Left lung (tissue), 10 donors: ENCODE measurements around the gene NISCH. TPM values are rescaled to one million over a fixed set of nuclear protein-coding genes. Genes with fewer than 3 reads are reported as not detected.

Experiments used
- ATAC-seq: fragments of 200-7000 bp; cut with Tn5 transposase; one replicate; pipeline ENCODE4 v1.9.1; 2020; ENCODE audit warnings: moderate library complexity
- DNase-seq, 4 donors: peaks; one replicate each; pipeline ENCODE4 v3.0.0-alpha.2; 2013 to 2020
- H3K27ac ChIP-seq, 2 donors: fragments of 200-600 bp; sonication (generic) in 1 of 2; one replicate each; pipeline versions ENCODE4 v1.5.0 to v1.8.0; 2020 to 2021
- H3K27me3 ChIP-seq, 2 donors: fragments of 200-600 bp; sonication (generic) in 1 of 2; one replicate each; pipeline versions ENCODE4 v1.5.0 to v1.8.0; 2020 to 2021
- H3K36me3 ChIP-seq, 2 donors: fragments of 200-600 bp; sonication (generic) in 1 of 2; one replicate each; pipeline versions ENCODE4 v1.5.0 to v1.8.0; 2020 to 2021
- H3K4me1 ChIP-seq, 2 donors: fragments of 200-600 bp; one replicate each; pipeline ENCODE4 v1.8.0; 2021
- H3K4me3 ChIP-seq, 2 donors: fragments of 200-600 bp; sonication (generic) in 1 of 2; one replicate each; pipeline versions ENCODE4 v1.5.0 to v1.8.0; 2020 to 2021; ENCODE audit warnings: mild to moderate bottlenecking in 1 of 2
- H3K9me3 ChIP-seq, 2 donors: fragments of 200-600 bp; sonication (generic) in 1 of 2; one replicate each; pipeline versions ENCODE4 v1.5.0 to v1.8.0; 2020 to 2021
- CTCF ChIP-seq, 2 donors: fragments of 200-600 bp; sonication (generic) in 1 of 2; IDR thresholded peaks; one replicate each; pipeline versions ENCODE4 v1.5.0 to v1.8.0; 2021; ENCODE audit warnings: antibody characterized with exemption in 2 of 2
- intact Hi-C, 2 donors: fragments of 100-400 bp; cut with DNase I; formaldehyde crosslinking; loops; one replicate each; pipeline versions ENCODE4 v1.11.2 to v1.14.2; 2022
- polyA plus RNA-seq, 6 donors: library from polyadenylated mRNA; unstranded; fragments of 120-200 nt; gene quantifications; one replicate each; pipeline ENCODE4 v1.2.1, GENCODE V29; 2013; ENCODE audit not compliant: insufficient read length in 6 of 6
- total RNA-seq, 2 donors: library from RNA; stranded (reverse); fragmentation: NEBNext Ultra II Directional; extraction: Animal tissue kit (Norgen Biotek cat#: 25700); gene quantifications; one replicate each; pipeline ENCODE4 v1.2.1, GENCODE V29; 2021
- donor health status: DM: no; HTN: yes; CAD: no.
- donor health status: DM: no; HTN: no; CAD: no.

NISCH gene
- total and polyA plus RNA-seq, 8 donors, result 72.6 to 178 (median 140) TPM

GRCh38 chr3:52517796-52518722, 62.7 kb downstream of the NISCH start:
- ATAC-seq (no peak), DNase-seq (peak in 1 of 4 donors; percentile 67)
- Histone ChIP-seq H3K4me3 (peak overlapping the region in 1 of 2 donors; percentile 11), H3K27me3 (no peaks in the 10 kb centered on the region), H3K36me3 (peaks cover 0 to 100% of the 10 kb centered on the region in 2 donors), H3K9me3 (no peaks in the 10 kb centered on the region), H3K4me1 (no peaks in the 10 kb centered on the region), H3K27ac (no peak overlapping the region)
- no peak for TF ChIP-seq CTCF (IDR thresholded peaks at IDR 0.05)
- intact Hi-C loops, result no loop called here

GRCh38 chr3:52518723-52519444, 63.5 kb downstream of the NISCH start:
- Histone ChIP-seq H3K4me1 (no peaks in the 10 kb centered on the region), H3K9me3 (no peaks in the 10 kb centered on the region), H3K4me3 (peak overlapping the region in 1 of 2 donors; percentile 11), H3K36me3 (peaks cover 0 to 100% of the 10 kb centered on the region in 2 donors), H3K27me3 (no peaks in the 10 kb centered on the region), H3K27ac (no peak overlapping the region)
- ATAC-seq (peak; percentile 53), DNase-seq (peak in 1 of 4 donors; percentile 81)
- intact Hi-C loops, result no loop called here
- TF ChIP-seq CTCF (IDR thresholded peaks at IDR 0.05), result no peak

GRCh38 chr3:52519445-52520140, 64.2 kb downstream of the NISCH start:
- no peak for ATAC-seq
- TF ChIP-seq CTCF (IDR thresholded peaks at IDR 0.05), result no peak

GRCh38 chr3:52520141-52520667, 64.8 kb downstream of the NISCH start:
- ATAC-seq, result no peak
- DNase-seq, result peak in 1 of 4 donors; percentile 71
- peaks cover 0 to 100% of the 10 kb centered on the region in 2 donors for H3K36me3 ChIP-seq
- intact Hi-C loops, result no loop called here
- no peak overlapping the region for H3K27ac ChIP-seq
- no peaks in the 10 kb centered on the region for H3K27me3 ChIP-seq
- TF ChIP-seq CTCF (IDR thresholded peaks at IDR 0.05), result no peak
- H3K9me3 ChIP-seq, result no peaks in the 10 kb centered on the region
- peaks cover 7 to 10% of the 10 kb centered on the region in 2 donors for H3K4me1 ChIP-seq
- H3K4me3 ChIP-seq, result no peak overlapping the region

More at GRCh38 chr3:52519445-52520140, 64.2 kb downstream of the NISCH start:
- intact Hi-C loops, result no loop called here
- no peaks in the 10 kb centered on the region for H3K9me3 ChIP-seq
- H3K4me1 ChIP-seq, result peaks cover 2 to 4% of the 10 kb centered on the region in 2 donors
- H3K4me3 ChIP-seq, result no peak overlapping the region
- H3K36me3 ChIP-seq, result peaks cover 0 to 100% of the 10 kb centered on the region in 2 donors
- no peak overlapping the region for H3K27ac ChIP-seq
- peak in 1 of 4 donors; percentile 75 for DNase-seq
- no peaks in the 10 kb centered on the region for H3K27me3 ChIP-seq
